ENCODE measurements around the gene TUBGCP6. TPM values are rescaled to one million over a fixed set of nuclear protein-coding genes. Genes with fewer than 3 reads are reported as not detected.

Gene TUBGCP6
- total RNA-seq, 4 donors from 2014 or later: 20.3 to 44.3 (median 32.2) TPM

DNA sequence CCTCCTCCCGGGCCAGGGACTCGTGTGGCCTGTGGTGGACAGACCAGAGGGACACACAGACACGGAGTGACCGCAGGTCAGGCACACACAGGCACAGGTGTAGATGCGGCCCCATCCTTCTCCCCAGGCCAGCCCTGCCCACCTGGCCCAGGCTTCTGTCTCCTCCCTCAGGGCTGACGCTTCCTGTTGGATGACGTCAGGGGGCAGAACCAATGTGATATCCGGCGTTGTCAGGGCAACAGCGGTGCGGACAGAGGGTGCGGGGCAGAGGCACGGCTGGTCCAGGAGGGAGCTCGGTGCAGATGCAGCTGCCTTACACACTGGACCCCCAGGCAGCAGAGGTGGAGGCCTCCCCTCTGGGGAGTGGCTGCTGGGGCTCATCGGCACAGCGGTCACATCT, 2.9 kb upstream of the TUBGCP6 start:
- Histone ChIP-seq H3K27me3 (no peaks in the 10 kb centered on the region), H3K27ac (peak overlapping the region in 1 of 4 donors; percentile 46), H3K36me3 (peaks cover 0 to 25% (median 8%) of the 10 kb centered on the region in 3 donors), H3K4me3 (no peak overlapping the region), H3K4me1 (peaks cover 41 to 91% (median 47%) of the 10 kb centered on the region in 3 donors), H3K9me3 (no peaks in the 10 kb centered on the region)
- intact Hi-C loops (cut with DNase I): loop anchor here (5.0 kb wide), 1 partner anchor 95 kb away; the partner anchor contains the start of gene PPP6R2
- WGBS, 2 donors: 29 to 53% methylated on average over 7 to 14 of the region's 16 CpGs
- no peak for DNase-seq
- TF ChIP-seq POLR2A (IDR thresholded peaks at IDR 0.05): no peak
- TF ChIP-seq, protein P1, sequence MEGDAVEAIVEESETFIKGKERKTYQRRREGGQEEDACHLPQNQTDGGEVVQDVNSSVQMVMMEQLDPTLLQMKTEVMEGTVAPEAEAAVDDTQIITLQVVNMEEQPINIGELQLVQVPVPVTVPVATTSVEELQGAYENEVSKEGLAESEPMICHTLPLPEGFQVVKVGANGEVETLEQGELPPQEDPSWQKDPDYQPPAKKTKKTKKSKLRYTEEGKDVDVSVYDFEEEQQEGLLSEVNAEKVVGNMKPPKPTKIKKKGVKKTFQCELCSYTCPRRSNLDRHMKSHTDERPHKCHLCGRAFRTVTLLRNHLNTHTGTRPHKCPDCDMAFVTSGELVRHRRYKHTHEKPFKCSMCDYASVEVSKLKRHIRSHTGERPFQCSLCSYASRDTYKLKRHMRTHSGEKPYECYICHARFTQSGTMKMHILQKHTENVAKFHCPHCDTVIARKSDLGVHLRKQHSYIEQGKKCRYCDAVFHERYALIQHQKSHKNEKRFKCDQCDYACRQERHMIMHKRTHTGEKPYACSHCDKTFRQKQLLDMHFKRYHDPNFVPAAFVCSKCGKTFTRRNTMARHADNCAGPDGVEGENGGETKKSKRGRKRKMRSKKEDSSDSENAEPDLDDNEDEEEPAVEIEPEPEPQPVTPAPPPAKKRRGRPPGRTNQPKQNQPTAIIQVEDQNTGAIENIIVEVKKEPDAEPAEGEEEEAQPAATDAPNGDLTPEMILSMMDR (IDR thresholded peaks at IDR 0.05): no peak

GRCh38 chr22:50246242-50247175, 1.7 kb upstream of the TUBGCP6 start:
- Histone ChIP-seq H3K9me3 (no peaks in the 10 kb centered on the region), H3K27ac (peak overlapping the region; percentile 22 to 98 (median 92)), H3K4me1 (peaks cover 41 to 93% (median 56%) of the 10 kb centered on the region in 3 donors), H3K4me3 (no peak overlapping the region), H3K27me3 (no peaks in the 10 kb centered on the region), H3K36me3 (peaks cover 0 to 25% (median 8%) of the 10 kb centered on the region in 3 donors)
- intact Hi-C loops (cut with DNase I): loop anchor here (5.0 kb wide), 1 partner anchor 96 kb away; the partner anchor contains the start of gene PPP6R2
- TF ChIP-seq, protein P1 (IDR thresholded peaks at IDR 0.05): peak in 2 of 6 experiments; percentile 21 to 40
- no peak for TF ChIP-seq POLR2A (IDR thresholded peaks at IDR 0.05)
- DNase-seq: no peak
- WGBS, 2 donors: 87 to 91% methylated on average over 4 to 8 of the region's 20 CpGs

DNA sequence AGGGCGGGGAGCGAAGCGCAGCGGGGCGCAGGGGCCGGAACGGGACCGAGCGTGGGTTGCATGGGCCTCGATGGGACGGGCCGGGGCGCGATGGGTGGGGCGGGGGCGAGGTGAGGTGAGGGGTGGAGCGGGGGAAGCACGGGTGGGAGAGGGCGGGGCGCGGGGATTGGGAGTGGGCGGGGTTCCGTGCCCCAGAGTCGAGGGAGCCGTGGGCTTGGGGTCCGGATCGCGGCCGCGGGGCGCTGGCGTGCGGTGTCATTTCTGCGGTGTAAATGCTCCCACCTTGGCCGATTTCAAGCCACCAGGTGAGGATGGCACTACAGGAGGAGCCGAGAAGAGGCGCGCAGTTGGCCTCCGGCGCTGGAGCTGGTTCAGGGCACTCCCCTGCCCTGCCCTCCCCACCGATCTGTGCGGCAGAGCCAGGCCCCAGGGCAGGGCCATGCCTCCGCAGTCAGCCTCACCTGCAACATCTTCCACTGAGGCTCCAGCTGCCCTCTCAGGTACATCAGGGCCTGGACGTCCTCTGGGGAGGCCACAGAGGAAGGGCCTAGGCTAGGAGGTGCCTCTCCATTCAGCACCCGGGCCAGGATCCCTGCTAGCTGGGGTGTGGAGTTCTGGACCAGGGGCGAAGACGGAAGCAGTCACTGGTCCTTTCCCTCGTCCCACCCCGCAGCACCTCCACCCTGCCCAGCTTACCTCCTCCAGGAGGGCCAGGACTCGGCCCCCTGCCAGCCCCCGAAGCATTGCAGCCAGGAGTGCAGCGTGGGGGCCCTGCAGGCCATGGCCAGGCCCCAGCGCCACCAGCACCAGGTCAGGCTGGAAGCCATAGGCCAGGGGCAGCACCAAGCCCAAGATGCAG, 620 bp upstream of the TUBGCP6 start:
- Histone ChIP-seq H3K4me3 (peak overlapping the region; percentile 69 to 97 (median 86)), H3K27ac (peak overlapping the region; percentile 90 to 98 (median 96)), H3K9me3 (no peaks in the 10 kb centered on the region), H3K4me1 (peaks cover 38 to 93% (median 59%) of the 10 kb centered on the region in 3 donors), H3K36me3 (peaks cover 0 to 28% (median 8%) of the 10 kb centered on the region in 3 donors), H3K27me3 (no peaks in the 10 kb centered on the region)
- 0% methylated on average over 1 to 12 of the region's 53 CpGs for WGBS, 2 donors
- no peak for DNase-seq
- intact Hi-C loops (cut with DNase I): loop anchor here (5.0 kb wide), 1 partner anchor 97 kb away; the partner anchor contains the start of gene PPP6R2
- TF ChIP-seq, protein P1 (IDR thresholded peaks at IDR 0.05): no peak
- TF ChIP-seq POLR2A (IDR thresholded peaks at IDR 0.05): no peak

DNA sequence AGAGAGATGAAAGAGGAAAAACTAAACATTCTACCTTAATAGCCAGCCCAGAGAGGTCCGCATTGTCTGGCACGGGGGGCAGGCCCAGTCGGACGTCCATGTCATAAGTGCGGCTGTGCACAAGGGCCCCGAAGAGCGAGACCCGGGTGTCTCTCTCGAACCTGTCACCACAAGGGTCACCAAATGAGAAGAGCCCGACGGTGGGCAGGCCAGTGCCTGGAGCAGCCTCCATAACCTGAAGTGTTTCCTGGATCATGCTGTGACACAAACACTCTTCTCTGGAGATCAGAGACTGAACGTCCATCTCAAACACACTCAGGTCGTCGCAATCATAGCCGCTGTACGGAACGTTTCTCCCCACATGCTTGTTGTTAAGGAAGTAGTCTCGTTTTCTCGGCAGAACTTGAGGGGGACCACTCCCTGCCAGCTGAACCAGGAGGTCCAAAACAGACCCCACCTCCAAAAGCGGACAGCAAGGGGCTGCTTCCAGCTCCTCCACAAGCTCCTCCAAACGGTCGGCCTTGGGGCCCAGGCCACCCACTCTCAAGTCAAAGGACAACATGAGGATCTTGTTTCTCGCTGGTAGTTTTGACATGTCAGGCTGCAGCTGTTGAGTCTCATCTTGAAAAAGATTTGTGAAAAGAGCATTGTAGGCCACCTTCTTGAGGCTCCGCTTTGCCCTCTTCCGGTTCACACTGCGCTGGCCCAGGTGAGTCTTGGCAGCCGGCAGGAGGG, 971 bp downstream of the TUBGCP6 start:
- TF ChIP-seq, protein P1 (IDR thresholded peaks at IDR 0.05): no peak
- no peak for TF ChIP-seq POLR2A (IDR thresholded peaks at IDR 0.05)
- Histone ChIP-seq H3K36me3 (peaks cover 0 to 44% (median 8%) of the 10 kb centered on the region in 3 donors), H3K27me3 (no peaks in the 10 kb centered on the region), H3K4me3 (peak overlapping the region; percentile 69 to 97 (median 86)), H3K27ac (peak overlapping the region; percentile 90 to 98 (median 96)), H3K4me1 (peaks cover 26 to 78% (median 48%) of the 10 kb centered on the region in 3 donors), H3K9me3 (no peaks in the 10 kb centered on the region)
- intact Hi-C loops (cut with DNase I): no loop called here
- WGBS, 2 donors: 17 to 18% methylated on average over 14 to 23 of the region's 27 CpGs
- DNase-seq: no peak

All from esophagus squamous epithelium (tissue), 5 donors.